CMK (cell line): Measurements from ENCODE around the gene CCDC110.
A peak's percentile ranks its signal among the peaks of the same experiment; 100 is the strongest.

Source experiments
- DNase-seq: peaks from one replicate; pipeline ENCODE4 v3.0.0-alpha.2; 2010; ENCODE audit warnings: low read depth

CCDC110 gene

DNA sequence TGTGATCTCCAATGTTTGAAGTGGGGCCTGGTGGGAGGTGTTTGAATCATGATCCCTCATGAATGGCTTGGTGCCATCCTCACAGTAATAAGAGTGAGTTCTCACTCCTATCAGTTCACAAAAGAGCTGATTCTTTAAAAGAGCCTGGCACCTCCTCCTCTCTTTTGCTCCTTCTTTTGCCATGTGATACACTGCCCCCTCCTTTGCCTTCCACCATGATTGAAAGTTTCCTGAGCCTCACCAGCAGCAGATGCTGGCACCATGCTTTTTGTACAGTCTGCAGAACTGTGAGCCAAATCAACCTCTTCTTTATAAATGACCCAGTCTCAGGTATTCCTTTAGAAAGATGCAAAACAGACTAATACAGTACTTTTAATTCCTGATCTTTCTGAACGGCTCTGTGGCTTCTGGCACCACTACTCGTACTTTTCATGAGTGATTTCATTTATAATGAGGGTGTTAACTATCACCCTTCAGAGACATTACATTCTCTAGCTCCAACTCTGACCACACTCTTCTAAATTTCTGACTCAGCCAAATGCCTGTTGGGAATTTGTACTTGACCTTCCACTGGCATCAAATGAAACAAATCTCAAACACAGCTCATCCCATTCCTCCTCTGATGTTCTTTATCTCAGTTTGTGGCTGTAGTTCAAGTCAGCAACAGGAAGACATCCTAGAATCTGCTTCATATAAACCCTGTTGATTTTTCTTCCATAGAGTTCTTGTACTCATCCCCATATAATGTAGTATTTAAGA, 50.0 kb downstream of the CCDC110 start:
- DNase-seq, result no peak

DNA sequence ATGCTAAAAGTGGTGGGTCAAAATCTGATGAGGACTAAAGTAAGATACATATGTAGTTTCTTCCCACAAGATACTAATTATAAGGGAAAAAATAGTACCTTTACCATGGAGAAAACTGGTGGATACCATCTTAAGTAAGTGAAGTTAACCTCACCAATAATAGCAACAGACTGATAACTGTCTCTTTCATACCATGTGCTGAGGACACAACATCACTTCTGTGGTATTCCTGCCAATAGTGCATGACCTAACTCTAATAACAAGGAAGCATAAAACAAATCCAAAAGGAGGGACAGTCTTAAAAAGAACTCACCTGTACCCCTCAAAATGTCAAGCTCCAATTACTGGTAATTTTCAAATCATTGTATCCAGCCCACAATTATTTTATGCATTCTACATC, 54.6 kb downstream of the CCDC110 start:
- no peak for DNase-seq

DNA sequence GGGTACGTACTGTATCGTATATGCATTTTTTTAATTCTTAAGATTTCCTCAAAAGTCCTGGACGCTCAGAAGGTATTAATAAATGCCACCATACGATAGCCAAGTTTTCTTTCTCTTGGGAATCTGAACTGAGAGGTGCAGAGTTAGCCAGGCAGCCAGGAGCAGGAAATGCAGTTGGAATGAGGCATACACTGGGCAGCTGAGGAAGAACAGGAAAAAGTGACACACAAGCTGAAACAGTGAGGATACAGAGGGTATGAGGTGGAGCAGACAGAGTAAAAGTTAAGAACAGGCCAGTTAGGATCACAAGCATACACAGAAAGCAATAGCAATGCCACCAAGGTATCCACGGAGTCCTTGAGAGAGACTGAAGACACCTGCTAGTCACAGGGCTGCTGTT, 59.1 kb downstream of the CCDC110 start:
- DNase-seq, result no peak

DNA sequence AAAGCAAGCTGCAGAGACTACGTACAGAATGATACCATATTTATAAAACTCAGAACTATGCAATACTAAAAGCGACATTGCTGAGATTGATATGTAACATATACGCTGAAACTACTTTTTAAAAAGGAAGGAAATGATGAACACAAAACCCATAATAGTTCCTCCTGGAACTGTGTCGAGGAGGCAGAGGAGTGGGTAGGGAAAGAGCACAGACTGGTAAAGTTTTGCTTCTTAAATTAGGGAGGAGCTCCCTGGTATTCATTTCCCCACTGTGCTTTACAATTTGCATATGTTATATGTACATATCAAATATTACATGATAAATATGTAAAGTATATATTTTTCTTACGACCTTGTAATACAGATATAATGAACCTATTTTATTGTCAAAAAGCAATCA, 59.7 kb downstream of the CCDC110 start:
- no peak for DNase-seq

DNA sequence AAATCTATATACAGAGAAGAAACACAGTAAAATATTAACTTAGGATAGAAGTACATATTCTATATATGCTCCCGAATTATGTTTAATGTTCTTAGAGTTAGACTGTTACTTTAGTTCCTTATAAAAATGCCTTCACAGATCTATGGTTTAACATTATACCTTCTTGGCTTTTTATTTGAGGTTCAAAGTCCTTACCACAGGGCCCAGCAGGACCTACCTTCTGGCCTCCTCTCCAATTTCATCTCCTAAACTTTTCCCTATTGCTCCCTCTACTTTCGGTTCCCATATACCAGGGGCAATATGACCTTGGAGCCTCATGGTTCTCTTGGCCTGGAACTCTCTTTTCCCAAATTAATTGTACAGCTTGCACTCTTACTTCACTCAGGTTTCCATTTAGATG, 63.1 kb downstream of the CCDC110 start:
- DNase-seq, result no peak

DNA sequence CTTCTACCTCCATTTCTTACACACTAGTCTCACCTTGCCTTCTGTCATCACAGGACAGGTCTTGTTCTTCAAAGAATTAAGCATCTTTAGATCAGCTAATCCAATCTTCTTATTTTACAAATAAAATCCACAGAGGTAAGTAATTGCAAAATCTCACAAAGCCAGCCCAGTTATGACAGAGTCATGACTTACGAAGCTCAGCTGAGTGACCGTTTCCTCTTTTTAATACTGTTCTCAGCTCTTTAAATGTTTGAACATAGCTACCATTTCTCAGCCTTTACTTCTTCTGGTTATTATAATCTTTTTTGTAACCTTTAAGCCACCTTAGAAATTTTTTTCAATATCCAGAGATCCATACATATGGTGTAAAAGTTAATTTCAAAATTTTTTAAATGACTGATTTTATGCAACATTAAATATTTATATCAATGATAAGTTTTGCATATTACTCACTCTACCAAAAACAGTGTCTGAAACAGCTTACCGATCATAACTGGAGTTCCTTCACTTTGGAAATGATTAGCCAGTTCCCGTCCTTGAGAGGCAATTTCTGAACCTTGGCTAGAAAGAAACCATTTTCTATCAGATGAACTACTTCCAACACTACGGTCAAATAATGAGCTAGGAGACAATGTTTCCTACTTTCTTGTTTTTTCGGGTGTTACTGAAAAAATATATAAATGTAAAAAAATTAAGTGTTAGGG, 66.1 kb downstream of the CCDC110 start:
- DNase-seq, result no peak

DNA sequence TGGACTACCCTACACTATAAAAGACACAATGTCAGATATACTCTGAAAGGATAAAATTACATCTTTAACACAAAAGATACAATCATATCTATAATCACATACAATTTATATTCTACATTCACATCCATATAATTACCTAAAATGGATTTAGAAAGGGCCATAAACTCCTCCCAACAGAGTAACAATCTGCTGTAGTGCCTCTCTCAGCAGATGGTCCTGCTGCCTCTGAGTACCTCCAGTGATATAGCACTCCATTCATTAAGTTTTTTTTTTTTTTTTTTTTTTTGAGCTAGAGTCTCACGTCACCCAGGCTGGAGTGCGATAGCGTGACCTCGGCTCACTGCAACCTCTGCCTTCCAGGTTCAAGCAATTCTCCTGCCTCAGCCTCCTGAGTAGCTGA, 67.5 kb downstream of the CCDC110 start:
- DNase-seq, result no peak

DNA sequence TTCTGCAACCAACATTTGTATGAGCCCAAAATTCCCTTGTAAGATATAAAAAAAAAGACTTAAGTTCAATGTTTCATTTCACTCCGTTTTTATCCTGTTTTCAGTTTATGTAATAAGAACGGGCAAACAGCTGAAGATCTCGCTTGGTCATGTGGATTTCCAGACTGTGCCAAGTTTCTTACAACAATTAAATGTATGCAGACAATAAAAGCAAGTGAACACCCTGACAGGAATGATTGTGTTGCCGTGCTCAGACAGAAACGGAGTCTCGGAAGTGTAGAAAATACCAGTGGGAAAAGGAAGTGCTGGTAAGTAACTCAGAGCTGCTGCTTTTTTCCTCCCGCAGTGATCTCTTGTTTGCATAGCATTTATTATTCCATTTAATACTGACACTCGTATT, 72.1 kb downstream of the CCDC110 start:
- no peak for DNase-seq

DNA sequence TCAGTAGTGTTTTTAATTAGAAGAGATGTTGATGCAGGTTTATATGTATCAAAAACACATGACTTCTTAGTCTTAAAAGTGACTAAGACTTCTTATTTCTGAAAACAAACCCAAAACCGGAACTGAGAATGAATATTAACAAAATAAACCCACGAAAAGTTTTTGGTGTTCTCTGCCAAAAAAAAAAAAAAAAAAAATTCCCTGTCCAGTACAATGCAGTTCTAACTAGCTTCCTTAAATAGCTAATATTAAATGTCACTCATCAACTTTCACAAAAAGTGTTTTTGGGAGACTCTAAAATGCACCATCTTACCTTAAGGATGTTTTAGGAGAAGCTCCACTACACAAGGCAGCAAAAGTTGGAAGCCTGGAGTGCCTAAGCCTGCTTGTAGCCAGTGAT, 72.9 kb downstream of the CCDC110 start:
- DNase-seq, result no peak

DNA sequence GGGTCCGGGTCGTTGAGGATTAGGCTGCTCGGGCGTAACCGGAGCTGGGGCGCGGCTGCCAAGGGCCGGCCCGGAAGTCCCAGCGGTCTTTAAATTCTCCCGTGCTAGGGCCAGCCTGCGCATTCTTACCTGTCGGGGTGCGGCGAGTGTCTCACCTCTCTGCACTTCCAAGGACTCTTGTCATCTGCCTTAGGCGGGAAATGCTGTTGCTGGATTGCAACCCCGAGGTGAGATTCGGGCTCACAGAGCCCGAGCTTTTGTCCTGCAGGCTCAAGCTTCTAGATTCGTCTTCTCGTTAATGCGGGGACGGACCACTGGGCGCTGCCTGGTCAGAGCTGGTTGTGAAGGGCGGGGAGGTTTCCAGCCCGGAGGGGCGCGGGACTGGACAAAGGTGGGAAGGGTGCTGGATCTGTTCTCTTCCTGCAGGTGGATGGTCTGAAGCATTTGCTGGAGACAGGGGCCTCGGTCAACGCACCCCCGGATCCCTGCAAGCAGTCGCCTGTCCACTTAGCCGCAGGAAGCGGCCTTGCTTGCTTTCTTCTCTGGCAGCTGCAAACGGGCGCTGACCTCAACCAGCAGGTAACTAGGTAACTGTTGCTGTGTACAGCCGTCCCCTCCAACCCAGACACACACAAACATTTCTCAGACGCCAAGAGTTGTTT, 74.7 kb downstream of the CCDC110 start, which contains the start of gene ANKRD37:
TSS of gene ANKRD37 (plus strand) at position 118 of the 662 bp plus-strand sequence. CDS start at position 201, 83 bp downstream.
- no peak for DNase-seq

DNA sequence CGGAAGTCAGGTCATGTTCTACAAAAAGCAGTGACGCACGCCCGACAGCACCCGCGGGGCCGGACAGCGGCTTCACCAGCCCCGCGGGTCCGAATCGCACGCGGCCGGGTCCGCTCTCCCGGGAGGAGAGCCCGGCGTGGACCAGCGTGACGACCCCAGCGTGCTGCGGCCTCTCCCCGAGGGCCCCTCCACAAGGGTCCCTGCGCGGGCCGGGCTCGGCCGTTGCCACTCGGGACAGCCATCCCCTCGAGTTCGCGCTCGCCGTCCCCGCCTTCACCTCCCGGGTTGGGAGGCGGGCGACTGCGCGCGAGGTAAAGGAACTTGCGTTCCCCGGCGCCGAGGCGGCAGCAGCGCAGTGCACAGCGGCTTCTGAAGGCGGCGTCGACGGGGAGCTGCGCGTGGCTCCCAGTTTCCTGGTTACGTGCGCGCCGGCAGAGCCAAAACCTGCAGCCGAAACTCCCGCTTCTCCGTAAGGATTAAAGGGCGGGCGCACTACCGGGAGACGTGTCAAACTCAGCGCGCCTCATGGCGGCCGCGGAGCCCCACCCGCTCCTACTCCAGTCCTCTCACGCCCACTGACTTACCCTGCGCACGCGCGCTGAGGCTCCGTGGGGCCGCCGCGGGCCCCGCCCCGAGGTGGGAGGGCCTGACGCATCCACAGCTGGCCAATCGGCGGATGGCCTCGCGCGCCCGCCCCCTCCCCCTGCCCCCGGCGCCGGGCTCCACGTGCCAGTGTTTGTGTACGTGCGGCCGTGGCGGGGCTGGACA, 75.4 kb downstream of the CCDC110 start:
- DNase-seq, result peak; percentile 85

DNA sequence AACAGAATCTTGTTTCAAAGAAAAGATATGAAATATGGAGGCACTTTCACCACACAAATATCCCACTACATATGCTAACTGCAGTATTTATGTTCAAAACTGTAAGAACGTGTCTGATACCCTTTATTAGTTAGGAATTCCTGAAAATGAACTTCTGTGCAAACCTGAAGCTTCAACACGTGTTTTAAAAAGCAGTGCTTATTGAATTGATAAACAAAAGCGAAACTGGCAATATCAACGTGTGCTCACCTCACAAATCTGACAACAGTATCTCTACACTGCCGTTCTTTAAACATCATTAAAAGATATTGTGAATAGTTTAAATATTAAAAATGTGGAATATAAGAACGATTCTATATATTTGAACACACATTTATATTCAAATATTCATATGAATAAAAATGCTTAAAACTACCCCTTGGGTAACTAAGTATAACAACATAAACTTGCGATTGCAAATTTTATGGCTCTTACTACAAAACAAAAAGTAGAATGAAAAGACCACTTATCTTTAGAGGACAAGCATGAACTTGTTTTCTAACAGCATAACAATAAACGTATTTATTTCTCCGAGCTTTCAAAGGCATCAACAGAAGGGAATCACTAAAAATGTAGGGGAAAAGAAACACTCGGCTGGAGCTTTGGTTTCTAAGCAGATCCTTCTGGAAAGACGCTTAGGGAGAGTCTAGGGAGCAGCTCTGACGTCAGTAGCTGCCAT, 76.1 kb downstream of the CCDC110 start, which contains the start of gene LRP2BP:
TSS of gene LRP2BP (minus strand) at position 687 of the 718 bp plus-strand sequence. CDS start 17,738 bp downstream, outside the sequence.
- DNase-seq, result no peak
